Activated CD4-positive, CD25-positive, alpha-beta regulatory T cell treated with anti-CD3 and anti-CD28 coated beads, Interleukin-2, amount 50 U/mL, for 16 hours (primary cell): ENCODE results near the gene SLC24A4.

Experiments used
- DNase-seq: peaks from one replicate; pipeline ENCODE4 v3.0.0-alpha.2; 2020; ENCODE audit warnings: low read depth, low spot score

SLC24A4 gene

GRCh38 chr14:92458136-92459029 is 135.4 kb downstream of the SLC24A4 start:
- no peak for DNase-seq

- no peak for DNase-seq
These were observed 136.3 kb downstream of the SLC24A4 start for GRCh38 chr14:92459030-92459949.

- DNase-seq: no peak
These were observed 137.0 kb downstream of the SLC24A4 start for GRCh38 chr14:92459950-92460421.

GRCh38 chr14:92460541-92460915 is 137.6 kb downstream of the SLC24A4 start:
- DNase-seq: no peak

- no peak for DNase-seq
These were observed 138.1 kb downstream of the SLC24A4 start for GRCh38 chr14:92460916-92461579.

GRCh38 chr14:92461891-92462290 is 138.9 kb downstream of the SLC24A4 start:
- no peak for DNase-seq

- DNase-seq: no peak
These were observed 139.6 kb downstream of the SLC24A4 start for GRCh38 chr14:92462568-92462967.

GRCh38 chr14:92463141-92463540 is 140.2 kb downstream of the SLC24A4 start:
- DNase-seq: no peak

GRCh38 chr14:92464156-92464555 is 141.2 kb downstream of the SLC24A4 start:
- no peak for DNase-seq

- no peak for DNase-seq
These were observed 141.8 kb downstream of the SLC24A4 start for GRCh38 chr14:92464716-92465115.

- DNase-seq: no peak
These were observed 142.5 kb downstream of the SLC24A4 start for GRCh38 chr14:92465353-92466055.

GRCh38 chr14:92466059-92466458 is 143.1 kb downstream of the SLC24A4 start:
- DNase-seq: no peak

GRCh38 chr14:92469515-92469914 is 146.6 kb downstream of the SLC24A4 start:
- DNase-seq: no peak

- no peak for DNase-seq
These were observed 147.2 kb downstream of the SLC24A4 start for GRCh38 chr14:92470215-92470614.

GRCh38 chr14:92470811-92471210 is 147.8 kb downstream of the SLC24A4 start:
- no peak for DNase-seq

- no peak for DNase-seq
These were observed 149.0 kb downstream of the SLC24A4 start for GRCh38 chr14:92471919-92472318.

GRCh38 chr14:92472860-92473259 is 149.9 kb downstream of the SLC24A4 start:
- DNase-seq: no peak

- DNase-seq: no peak
These were observed 150.4 kb downstream of the SLC24A4 start for GRCh38 chr14:92473261-92473968.

- DNase-seq: no peak
These were observed 151.1 kb downstream of the SLC24A4 start for GRCh38 chr14:92473969-92474535.

GRCh38 chr14:92475037-92475436 is 152.1 kb downstream of the SLC24A4 start:
- DNase-seq: no peak
